A673 (cell line): ENCODE measurements around the gene ENO3. TPM values are rescaled to one million over a fixed set of nuclear protein-coding genes. Genes with fewer than 3 reads are reported as not detected.
A peak's percentile ranks its signal among the peaks of the same experiment; 100 is the strongest.

Source experiments
- BruUV-seq: library from RNA; stranded (reverse); fragments of 400-500 nt; replicated peaks from 2 replicates; lab custom pipeline; 2021; lab: Mats Ljungman, UMichigan
- CTCF ChIA-PET: fragments of 300-600 bp; sonication (Branson Sonifier 250); formaldehyde crosslinking; loops from one replicate; lab custom pipeline; 2022; ENCODE audit warnings: antibody characterized with exemption; lab: Charles Lee
- POLR2A ChIA-PET: fragments of 300-600 bp; sonication (Branson Sonifier 250); formaldehyde crosslinking; loops from one replicate; lab custom pipeline; 2022; ENCODE audit warnings: antibody characterized with exemption; ENCODE audit not compliant: low non-redundant PET; lab: Charles Lee
- DNase-seq: peaks from one replicate; pipeline ENCODE4 v3.0.0-alpha.2; 2015; ENCODE audit warnings: low spot score
- H3K27ac ChIP-seq: fragments of 200-600 bp; sonication (generic); 2 replicates; pipeline ENCODE4 v1.5.1; 2016; ENCODE audit warnings: mixed run types, low read depth, mild to moderate bottlenecking, mixed read lengths, antibody characterized with exemption, low read length; ENCODE audit not compliant: poor library complexity, severe bottlenecking
- H3K27me3 ChIP-seq: fragments of 200-600 bp; sonication (generic); replicated peaks from 2 replicates; pipeline ENCODE4 v1.6.1; 2017; ENCODE audit warnings: mixed run types, low read depth, mild to moderate bottlenecking, mixed read lengths, antibody characterized with exemption, low read length; ENCODE audit not compliant: insufficient read depth, poor library complexity
- H3K36me3 ChIP-seq: fragments of 200-600 bp; sonication (generic); 2 replicates; pipeline ENCODE4 v1.6.1; 2016; ENCODE audit warnings: mixed run types, mild to moderate bottlenecking, mixed read lengths, antibody characterized with exemption, low read length; ENCODE audit not compliant: insufficient read depth, poor library complexity, severe bottlenecking
- H3K4me1 ChIP-seq: fragments of 200-600 bp; sonication (generic); 2 replicates; pipeline ENCODE4 v1.6.1; 2017; ENCODE audit warnings: mixed run types, mild to moderate bottlenecking, mixed read lengths, antibody characterized with exemption, low read length; ENCODE audit not compliant: insufficient read depth, poor library complexity, severe bottlenecking
- H3K4me3 ChIP-seq: fragments of 200-600 bp; sonication (generic); 2 replicates; pipeline ENCODE4 v1.5.1; 2016; ENCODE audit warnings: low read depth, mixed run types, mild to moderate bottlenecking, mixed read lengths, low read length; ENCODE audit not compliant: poor library complexity, severe bottlenecking
- H3K9me3 ChIP-seq: fragments of 200-600 bp; sonication (generic); 2 replicates; pipeline ENCODE4 v1.6.1; 2016; ENCODE audit warnings: mixed run types, low read depth, mild to moderate bottlenecking, mixed read lengths, antibody characterized with exemption, low read length; ENCODE audit not compliant: poor library complexity, severe bottlenecking
- CTCF ChIP-seq: fragments of 300-800, 200-600 bp; sonication (generic); conservative IDR thresholded peaks from 2 replicates; pipeline ENCODE4 v1.5.1; 2017; ENCODE audit warnings: low read depth, mild to moderate bottlenecking, antibody characterized with exemption, low read length, moderate library complexity, mixed read lengths
- EZH2 ChIP-seq: fragments of 200-600 bp; sonication (generic); IDR thresholded peaks from 2 replicates; pipeline ENCODE4 v1.6.1; 2017; ENCODE audit warnings: borderline replicate concordance, low read depth, mild to moderate bottlenecking, mixed read lengths, antibody characterized with exemption, low read length; ENCODE audit not compliant: poor library complexity, severe bottlenecking
- intact Hi-C: fragments of 100-400 bp; cut with micrococcal nuclease; formaldehyde crosslinking; loops from one replicate; pipeline ENCODE4 v1.10.0; 2022; ENCODE audit not compliant: unreplicated experiment
- total RNA-seq: library from RNA; stranded (reverse); gene quantifications from 2 replicates; pipeline ENCODE4 v1.2.3, GENCODE V29; 2021

The ENO3 gene
- total RNA-seq, 1 experiment from 2014 or later: 12.3 TPM

- Histone ChIP-seq H3K36me3 (peaks cover 41% of the 10 kb centered on the region), H3K27ac (peak overlapping the region; percentile 99), H3K4me1 (peaks cover 43% of the 10 kb centered on the region), H3K27me3 (no peaks in the 10 kb centered on the region), H3K4me3 (peak overlapping the region; percentile 100), H3K9me3 (no peaks in the 10 kb centered on the region)
- BruUV-seq: no TSS peak
- ChIA-PET POLR2A (no interaction called here), CTCF (no interaction called here)
- intact Hi-C loops: no loop called here
- no peak for DNase-seq
- TF ChIP-seq CTCF (no peak), EZH2 (no peak)
These were observed 5.0 kb upstream of the ENO3 start for GRCh38 chr17:4945944-4946280.

GRCh38 chr17:4946312-4946976 lies 4.5 kb upstream of the ENO3 start:
- peaks cover 40% of the 10 kb centered on the region for H3K4me1 ChIP-seq
- intact Hi-C loops: no loop called here
- H3K4me3 ChIP-seq: peak overlapping the region; percentile 100
- H3K9me3 ChIP-seq: no peaks in the 10 kb centered on the region
- no peaks in the 10 kb centered on the region for H3K27me3 ChIP-seq
- BruUV-seq: TSS peak; percentile 67
- H3K36me3 ChIP-seq: peaks cover 41% of the 10 kb centered on the region
- TF ChIP-seq CTCF: no peak
- TF ChIP-seq EZH2: no peak
- ChIA-PET CTCF (no interaction called here), POLR2A (no interaction called here)
- H3K27ac ChIP-seq: peak overlapping the region; percentile 99
- DNase-seq: no peak

GRCh38 chr17:4947010-4947410 lies 3.9 kb upstream of the ENO3 start:
- BruUV-seq: no TSS peak
- peak overlapping the region; percentile 100 for H3K4me3 ChIP-seq
- ChIA-PET POLR2A (no interaction called here), CTCF (interaction anchor here (0.5 kb wide), 1 partner anchor 114 kb away, joined by 3 read pairs; no protein-coding TSS in a partner anchor)
- DNase-seq: peak; percentile 43
- H3K4me1 ChIP-seq: peaks cover 36% of the 10 kb centered on the region
- no peak for TF ChIP-seq CTCF
- no peak for TF ChIP-seq EZH2
- no peaks in the 10 kb centered on the region for H3K27me3 ChIP-seq
- H3K9me3 ChIP-seq: no peaks in the 10 kb centered on the region
- intact Hi-C loops: no loop called here
- peak overlapping the region; percentile 99 for H3K27ac ChIP-seq
- peaks cover 41% of the 10 kb centered on the region for H3K36me3 ChIP-seq
